A172 (cell line): ENCODE measurements around the gene BARX1. TPM values are rescaled to one million over a fixed set of nuclear protein-coding genes. Genes with fewer than 3 reads are reported as not detected.
"Not testable (repeated sequence)": the region's sequence is repeated elsewhere in the genome, so short reads cannot be mapped to it uniquely, and the experiment has no call there.

Experiments used
- DNase-seq: peaks from one replicate; pipeline ENCODE4 v3.0.0-alpha.2; 2015; ENCODE audit warnings: low spot score
- total RNA-seq: library from RNA; depleted of rRNA; stranded (reverse); fragments of >200 nt; shearing (Covaris generic); gene quantifications from 2 replicates; pipeline ENCODE4 v1.2.3, GENCODE V29; 2014

BARX1 gene
- total RNA-seq, 1 experiment from 2014 or later = not detected

GRCh38 chr9:93951655-93952118, 3.5 kb downstream of the BARX1 start:
- no peak for DNase-seq

GRCh38 chr9:93950619-93951601, 4.2 kb downstream of the BARX1 start:
- DNase-seq = no peak

- peak; percentile 37 for DNase-seq
Measured at GRCh38 chr9:93949694-93950449, 5.3 kb downstream of the BARX1 start.

GRCh38 chr9:93949073-93949693, 6.0 kb downstream of the BARX1 start:
- DNase-seq = no peak

GRCh38 chr9:93948441-93949072, 6.6 kb downstream of the BARX1 start:
- no peak for DNase-seq

- DNase-seq = no peak
Measured at GRCh38 chr9:93947409-93948070, 7.6 kb downstream of the BARX1 start.

- DNase-seq = no peak
Measured at GRCh38 chr9:93946338-93946712, 8.8 kb downstream of the BARX1 start.

GRCh38 chr9:93945400-93946337, 9.5 kb downstream of the BARX1 start:
- DNase-seq = no peak

- no peak for DNase-seq
Measured at GRCh38 chr9:93944011-93944410, 11.1 kb downstream of the BARX1 start.

GRCh38 chr9:93942161-93942560, 13.0 kb downstream of the BARX1 start:
- DNase-seq = no peak

- DNase-seq = no peak
Measured at GRCh38 chr9:93941493-93941892, 13.7 kb downstream of the BARX1 start.

- no peak for DNase-seq
Measured at GRCh38 chr9:93940951-93941350, 14.2 kb downstream of the BARX1 start.

GRCh38 chr9:93939589-93939988, 15.6 kb downstream of the BARX1 start:
- not testable (repeated sequence) for DNase-seq

GRCh38 chr9:93937193-93937592, 18.0 kb downstream of the BARX1 start:
- DNase-seq = no peak

- DNase-seq = no peak
Measured at GRCh38 chr9:93931905-93932304, 23.2 kb downstream of the BARX1 start.

GRCh38 chr9:93930070-93930469, 25.1 kb downstream of the BARX1 start:
- DNase-seq = no peak

- DNase-seq = no peak
Measured at GRCh38 chr9:93929231-93929630, 25.9 kb downstream of the BARX1 start.

- DNase-seq = no peak
Measured at GRCh38 chr9:93922535-93922934, 32.6 kb downstream of the BARX1 start.

- no peak for DNase-seq
Measured at GRCh38 chr9:93920131-93920800, 34.9 kb downstream of the BARX1 start.
